Lower lobe of right lung (tissue), 2 donors: ENCODE results near the gene EXOC4. TPM values are rescaled to one million over a fixed set of nuclear protein-coding genes. Genes with fewer than 3 reads are reported as not detected.

Experiments
- ATAC-seq, 2 donors: fragments of 200-7000 bp; cut with Tn5 transposase; one replicate each; pipeline ENCODE4 v1.9.1; 2020 to 2022; ENCODE audit warnings: mild to moderate bottlenecking in 2 of 2, moderate library complexity in 2 of 2
- DNase-seq: peaks from one replicate; pipeline ENCODE4 v3.0.0-alpha.2; 2020
- H3K27ac ChIP-seq: fragments of 200-600 bp; one replicate; pipeline ENCODE4 v1.8.0; 2022
- H3K27me3 ChIP-seq: fragments of 200-600 bp; one replicate; pipeline ENCODE4 v1.8.0; 2022; ENCODE audit warnings: low read depth
- H3K36me3 ChIP-seq: fragments of 200-600 bp; one replicate; pipeline ENCODE4 v1.8.0; 2022; ENCODE audit warnings: mild to moderate bottlenecking
- H3K4me1 ChIP-seq: fragments of 200-600 bp; one replicate; pipeline ENCODE4 v1.8.0; 2022
- H3K4me3 ChIP-seq: fragments of 200-600 bp; one replicate; pipeline ENCODE4 v1.8.0; 2022; ENCODE audit warnings: mild to moderate bottlenecking
- H3K9me3 ChIP-seq: fragments of 200-600 bp; one replicate; pipeline ENCODE4 v1.8.0; 2022
- CTCF ChIP-seq: fragments of 200-600 bp; IDR thresholded peaks from one replicate; pipeline ENCODE4 v1.8.0; 2022; ENCODE audit warnings: antibody characterized with exemption, mild to moderate bottlenecking
- intact Hi-C: fragments of 100-400 bp; cut with DNase I; formaldehyde crosslinking; loops from one replicate; pipeline ENCODE4 v1.11.0; 2022
- total RNA-seq: library from RNA; stranded (reverse); fragmentation: NEBNext Ultra II Directional; extraction: Animal tissue kit (Norgen Biotek cat#: 25700); gene quantifications from one replicate; pipeline ENCODE4 v1.2.1, GENCODE V29; 2021
- donor health status: DM: no; HTN: yes; CAD: no; lungs with severe emphysema.

The EXOC4 gene
- total RNA-seq, 1 donor from 2014 or later = 80.2 TPM

DNA sequence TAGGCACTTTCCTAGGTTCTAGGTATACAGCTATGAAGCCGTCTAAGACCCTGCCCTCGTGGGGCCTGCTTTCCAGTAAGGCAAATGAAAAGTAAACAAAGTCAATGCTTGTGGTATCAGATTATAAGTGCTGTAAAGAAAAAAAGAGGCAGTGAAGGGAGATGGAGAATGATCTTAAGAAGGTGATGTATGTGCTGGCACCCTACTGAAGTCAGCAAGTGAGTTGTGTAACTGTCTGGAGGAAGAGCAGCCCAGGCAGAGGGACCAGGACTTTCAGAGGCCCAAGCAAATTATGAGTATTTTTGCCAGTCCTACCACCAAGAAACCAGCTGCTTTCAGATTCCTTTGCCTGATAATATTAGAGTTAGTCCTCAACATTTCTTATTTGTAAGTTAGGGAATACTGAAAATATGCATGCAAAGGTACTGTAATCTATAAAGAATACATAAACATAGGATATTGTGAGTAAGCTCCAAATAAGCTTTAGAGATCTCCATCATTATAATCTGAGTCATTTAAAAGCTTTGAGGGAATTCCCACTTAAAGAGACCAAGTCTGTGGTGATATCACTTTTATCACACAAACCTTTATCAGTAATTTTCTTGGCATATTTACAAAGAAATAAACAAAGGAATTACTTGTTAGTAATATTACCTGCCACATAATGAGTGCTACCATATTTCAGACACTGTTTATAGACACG, 545.1 kb downstream of the EXOC4 start:
- Histone ChIP-seq H3K27me3 (no peaks in the 10 kb centered on the region), H3K36me3 (no peaks in the 10 kb centered on the region), H3K27ac (no peak overlapping the region), H3K9me3 (no peaks in the 10 kb centered on the region), H3K4me1 (no peaks in the 10 kb centered on the region), H3K4me3 (no peak overlapping the region)
- no peak for ATAC-seq
- no peak for DNase-seq
- TF ChIP-seq CTCF = no peak
- intact Hi-C loops = no loop called here

GRCh38 chr7:133801341-133801740, 548.5 kb downstream of the EXOC4 start:
- H3K36me3 ChIP-seq = no peaks in the 10 kb centered on the region

GRCh38 chr7:133804127-133804526, 551.2 kb downstream of the EXOC4 start:
- H3K9me3 ChIP-seq = no peaks in the 10 kb centered on the region
- DNase-seq (no peak), ATAC-seq (no peak)
- H3K36me3 ChIP-seq = no peaks in the 10 kb centered on the region
- H3K4me1 ChIP-seq = no peaks in the 10 kb centered on the region
- H3K27ac ChIP-seq = no peak overlapping the region
- no peaks in the 10 kb centered on the region for H3K27me3 ChIP-seq
- no peak for TF ChIP-seq CTCF
- H3K4me3 ChIP-seq = no peak overlapping the region
- intact Hi-C loops = no loop called here

More at GRCh38 chr7:133801341-133801740, 548.5 kb downstream of the EXOC4 start:
- no peak overlapping the region for H3K4me3 ChIP-seq
- no peak for ATAC-seq
- H3K27ac ChIP-seq = no peak overlapping the region
- DNase-seq = no peak
- no peak for TF ChIP-seq CTCF
- no peaks in the 10 kb centered on the region for H3K27me3 ChIP-seq
- no peaks in the 10 kb centered on the region for H3K9me3 ChIP-seq
- no peaks in the 10 kb centered on the region for H3K4me1 ChIP-seq
- intact Hi-C loops = no loop called here

- no peaks in the 10 kb centered on the region for H3K27me3 ChIP-seq
- no peak overlapping the region for H3K4me3 ChIP-seq
- ATAC-seq (no peak), DNase-seq (no peak)
- intact Hi-C loops = no loop called here
- no peaks in the 10 kb centered on the region for H3K36me3 ChIP-seq
- no peak for TF ChIP-seq CTCF
- no peaks in the 10 kb centered on the region for H3K9me3 ChIP-seq
- no peaks in the 10 kb centered on the region for H3K4me1 ChIP-seq
- H3K27ac ChIP-seq = no peak overlapping the region
Measured at GRCh38 chr7:133805426-133805825, 552.5 kb downstream of the EXOC4 start.

- Histone ChIP-seq H3K27me3 (no peaks in the 10 kb centered on the region), H3K4me1 (no peaks in the 10 kb centered on the region), H3K9me3 (no peaks in the 10 kb centered on the region), H3K4me3 (no peak overlapping the region), H3K36me3 (no peaks in the 10 kb centered on the region), H3K27ac (no peak overlapping the region)
- no peak for DNase-seq
- intact Hi-C loops = no loop called here
- ATAC-seq = no peak
- no peak for TF ChIP-seq CTCF
Measured at GRCh38 chr7:133807624-133808492, 555.0 kb downstream of the EXOC4 start.
